Esophagus (tissue), 2 donors: ENCODE data around the gene PSMD5. TPM values are rescaled to one million over a fixed set of nuclear protein-coding genes. Genes with fewer than 3 reads are reported as not detected.

Source experiments
- H3K27ac ChIP-seq, 2 donors: one replicate each; pipeline ENCODE4 v1.5.1; 2013; ENCODE audit warnings: low read depth in 2 of 2, mild to moderate bottlenecking in 2 of 2, inconsistent platforms in 1 of 2, low read length in 1 of 2, moderate library complexity in 1 of 2
- H3K27me3 ChIP-seq, 2 donors: one replicate each; pipeline ENCODE4 v1.6.1; 2013; ENCODE audit warnings: low read length in 2 of 2, control low read depth in 1 of 2, mild to moderate bottlenecking in 1 of 2; ENCODE audit not compliant: insufficient read depth in 2 of 2, control insufficient read depth in 1 of 2
- H3K36me3 ChIP-seq, 2 donors: one replicate each; pipeline ENCODE4 v1.6.1; 2013; ENCODE audit warnings: low read length in 1 of 2; ENCODE audit not compliant: control insufficient read depth in 2 of 2, insufficient read depth in 2 of 2
- H3K4me1 ChIP-seq, 2 donors: one replicate each; pipeline ENCODE4 v1.6.1; 2013; ENCODE audit warnings: low read length in 1 of 2; ENCODE audit not compliant: control insufficient read depth in 2 of 2, insufficient read depth in 2 of 2
- H3K4me3 ChIP-seq, 2 donors: one replicate each; pipeline ENCODE4 v1.5.1; 2013; ENCODE audit warnings: low read length in 2 of 2, mild to moderate bottlenecking in 2 of 2, low read depth in 1 of 2, moderate library complexity in 1 of 2
- H3K9me3 ChIP-seq, 2 donors: one replicate each; pipeline ENCODE4 v1.6.1; 2013; ENCODE audit warnings: mild to moderate bottlenecking in 2 of 2, low read depth in 1 of 2, low read length in 1 of 2, moderate library complexity in 1 of 2; ENCODE audit not compliant: control insufficient read depth in 2 of 2, insufficient read depth in 1 of 2
- WGBS, 2 donors: extraction: QIAGEN DNeasy Blood & Tissue Kit; methylation state at CpG; one replicate each; pipeline ENCODE4 v1.1.7; 2013; 5-methylcytosine and 5-hydroxymethylcytosine counted together
- polyA plus RNA-seq, 2 donors: library from polyadenylated mRNA; stranded (reverse); fragments of 200-250 nt; gene quantifications; one replicate each; pipeline ENCODE4 v1.2.3, GENCODE V29; 2013
- donor health status: healthy with polysubstance abuse.
- donor health status: Bipolar disorder and iron deficiency.

Gene PSMD5
- polyA plus RNA-seq, 2 donors, result 12.1 to 15.8 TPM

GRCh38 chr9:120775859-120776258, 66.9 kb downstream of the PSMD5 start:
- peaks cover 0 to 3% of the 10 kb centered on the region in 2 donors for H3K36me3 ChIP-seq
- H3K9me3 ChIP-seq, result no peaks in the 10 kb centered on the region
- no peak overlapping the region for H3K4me3 ChIP-seq
- H3K4me1 ChIP-seq, result no peaks in the 10 kb centered on the region
- H3K27ac ChIP-seq, result no peak overlapping the region
- 68 to 69% methylated on average over 5 of the region's 5 CpGs for WGBS, 2 donors
- no peaks in the 10 kb centered on the region for H3K27me3 ChIP-seq

DNA sequence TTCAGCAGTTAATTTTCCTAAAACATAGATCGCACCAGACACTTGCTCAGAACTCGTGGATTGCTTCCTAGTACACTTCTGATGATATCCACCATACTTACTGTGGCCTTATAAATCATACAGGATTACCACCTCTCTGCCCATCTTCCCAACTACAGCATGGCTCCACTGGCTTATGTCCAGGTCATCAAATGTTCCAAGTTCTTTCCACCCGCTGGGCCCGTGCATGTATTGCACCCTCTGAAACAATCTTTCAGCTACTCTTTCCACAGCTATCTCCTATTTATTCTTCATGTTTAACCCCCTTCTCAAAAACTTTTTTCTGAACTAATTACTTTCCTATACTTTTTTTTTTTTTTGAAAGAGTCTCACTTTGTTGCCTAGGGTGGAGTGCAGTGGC, 68.0 kb downstream of the PSMD5 start:
- WGBS, 2 donors, result 87 to 90% methylated on average over 4 of the region's 4 CpGs

GRCh38 chr9:120773256-120773655, 69.5 kb downstream of the PSMD5 start:
- Histone ChIP-seq H3K9me3 (no peaks in the 10 kb centered on the region), H3K36me3 (peaks cover 3 to 5% of the 10 kb centered on the region in 2 donors), H3K4me1 (no peaks in the 10 kb centered on the region), H3K27ac (no peak overlapping the region), H3K27me3 (no peaks in the 10 kb centered on the region), H3K4me3 (no peak overlapping the region)
- WGBS, 2 donors, result 78 to 91% methylated on average over 3 of the region's 3 CpGs

More for the DNA sequence above, 68.0 kb downstream of the PSMD5 start:
- Histone ChIP-seq H3K27ac (no peak overlapping the region), H3K36me3 (peaks cover 2 to 3% of the 10 kb centered on the region in 2 donors), H3K4me1 (no peaks in the 10 kb centered on the region), H3K9me3 (no peaks in the 10 kb centered on the region), H3K27me3 (no peaks in the 10 kb centered on the region), H3K4me3 (no peak overlapping the region)

GRCh38 chr9:120770931-120771330, 71.8 kb downstream of the PSMD5 start:
- WGBS, 2 donors, result 93 to 94% methylated on average over 4 of the region's 4 CpGs
- no peaks in the 10 kb centered on the region for H3K27me3 ChIP-seq
- peaks cover 0 to 3% of the 10 kb centered on the region in 2 donors for H3K4me1 ChIP-seq
- no peaks in the 10 kb centered on the region for H3K9me3 ChIP-seq
- H3K4me3 ChIP-seq, result no peak overlapping the region
- H3K27ac ChIP-seq, result no peak overlapping the region
- peaks cover 5 to 6% of the 10 kb centered on the region in 2 donors for H3K36me3 ChIP-seq

GRCh38 chr9:120768886-120769285, 73.8 kb downstream of the PSMD5 start:
- Histone ChIP-seq H3K27me3 (no peaks in the 10 kb centered on the region), H3K4me1 (peaks cover 0 to 3% of the 10 kb centered on the region in 2 donors), H3K4me3 (no peak overlapping the region), H3K9me3 (no peaks in the 10 kb centered on the region), H3K36me3 (peaks cover 11% of the 10 kb centered on the region in 2 donors), H3K27ac (no peak overlapping the region)
- 58 to 69% methylated on average over 1 of the region's 1 CpG for WGBS, 2 donors

DNA sequence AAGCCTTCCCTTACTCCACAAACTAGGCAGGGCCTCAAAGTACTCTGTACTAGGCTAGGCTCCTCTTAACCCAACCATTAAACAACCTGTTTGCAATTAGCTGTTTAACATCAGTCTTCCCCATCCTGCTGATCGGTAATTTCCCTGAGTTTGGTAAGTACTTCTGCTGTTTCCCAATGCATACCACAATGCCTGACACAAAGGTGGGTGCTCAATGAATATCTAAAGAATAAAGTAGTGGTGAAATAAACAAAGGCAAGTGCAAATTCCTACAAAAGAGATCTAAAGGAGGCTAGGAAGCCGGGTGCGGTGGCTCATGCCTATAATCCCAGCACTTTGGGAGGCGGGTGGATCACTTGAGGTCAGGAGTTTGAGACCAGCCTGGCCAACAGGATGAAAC, 74.5 kb downstream of the PSMD5 start:
- no peak overlapping the region for H3K4me3 ChIP-seq
- peaks cover 11% of the 10 kb centered on the region in 2 donors for H3K36me3 ChIP-seq
- H3K27ac ChIP-seq, result no peak overlapping the region
- no peaks in the 10 kb centered on the region for H3K9me3 ChIP-seq
- no peaks in the 10 kb centered on the region for H3K27me3 ChIP-seq
- peaks cover 0 to 3% of the 10 kb centered on the region in 2 donors for H3K4me1 ChIP-seq
- 94 to 99% methylated on average over 4 of the region's 4 CpGs for WGBS, 2 donors

- Histone ChIP-seq H3K4me1 (peaks cover 0 to 3% of the 10 kb centered on the region in 2 donors), H3K4me3 (no peak overlapping the region), H3K9me3 (no peaks in the 10 kb centered on the region), H3K27me3 (no peaks in the 10 kb centered on the region), H3K36me3 (peaks cover 11 to 12% of the 10 kb centered on the region in 2 donors), H3K27ac (peak overlapping the region in 1 of 2 donors; percentile 2)
- WGBS, 2 donors, result 42 to 50% methylated on average over 3 of the region's 3 CpGs
Measured at GRCh38 chr9:120767451-120767850, 75.3 kb downstream of the PSMD5 start.

Other genes starting within 250 kb of the PSMD5 start
- 1 to 10 TPM; 7.3 to 8.0 TPM for gene MEGF9, start 128.5 kb downstream of the PSMD5 start, polyA plus RNA-seq
- gene FBXW2, start 49.5 kb downstream of the PSMD5 start, polyA plus RNA-seq, result 10 to 100 TPM in 1 of 2 donors, 1 to 10 TPM in 1; 7.1 to 15.7 TPM
- gene PHF19, start 34.3 kb upstream of the PSMD5 start, polyA plus RNA-seq, result 10 to 100 TPM; 22.3 to 28.8 TPM
- gene TRAF1, start 83.9 kb upstream of the PSMD5 start, polyA plus RNA-seq, result 1 to 10 TPM; 2.7 to 6.1 TPM
- 1 to 10 TPM; 1.0 to 1.7 TPM for gene C5, start 207.4 kb upstream of the PSMD5 start, polyA plus RNA-seq
- 1 to 10 TPM; 4.0 to 5.5 TPM for gene CNTRL, start 232.0 kb upstream of the PSMD5 start, polyA plus RNA-seq